ENCODE data around the gene NTHL1.
A peak's percentile ranks its signal among the peaks of the same experiment; 100 is the strongest.

NTHL1 gene

DNA sequence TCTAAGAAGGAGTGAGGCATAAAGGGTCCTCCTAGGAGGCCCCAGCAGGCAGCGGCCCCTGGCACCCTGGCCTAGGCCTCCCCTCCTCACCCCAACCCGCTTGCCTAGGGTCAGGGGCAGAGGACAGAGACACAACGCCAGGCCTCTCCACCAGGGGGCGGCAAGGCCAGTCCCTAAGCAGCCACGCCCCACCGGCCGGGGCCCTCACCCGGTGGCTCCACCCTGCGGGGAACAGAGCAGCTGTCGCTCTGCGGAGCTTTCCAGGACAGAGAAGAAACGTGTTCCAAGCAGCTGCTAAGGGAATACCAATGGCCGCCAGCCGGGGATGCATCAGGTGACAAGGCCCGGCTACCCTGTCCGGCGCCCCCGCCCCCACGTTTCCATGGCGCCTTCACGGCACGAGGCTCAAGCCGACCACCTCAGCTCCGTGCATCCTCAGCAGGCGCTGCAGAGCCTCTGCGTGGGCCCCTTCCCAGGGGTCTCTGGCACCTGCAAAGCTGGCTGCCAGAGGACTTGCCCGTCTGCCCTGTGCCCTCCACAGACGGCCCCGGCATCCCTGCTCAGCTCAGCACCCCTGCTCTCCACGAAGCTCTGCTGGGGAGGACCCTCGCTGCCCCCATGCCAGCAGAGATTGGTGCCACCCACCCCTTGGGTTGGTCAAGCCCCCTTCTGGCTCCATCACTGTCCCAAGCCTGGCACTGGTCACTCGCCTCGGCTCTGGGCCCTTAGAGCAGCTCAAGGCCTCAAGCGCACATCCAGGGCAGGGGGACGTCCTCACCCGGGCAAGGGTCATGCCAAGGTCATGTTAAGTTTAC is 43.6 kb downstream of the NTHL1 start:
- Histone ChIP-seq H3K9ac (ENCODE audit: low read depth, low read length) (no peak overlapping the region), H4K20me1 (ENCODE audit: insufficient read depth, low read length) (peaks cover 75% of the 10 kb centered on the region), H2AFZ (ENCODE audit: low read depth, low read length) (no peak overlapping the region), H3K36me3 (ENCODE audit: insufficient read depth, low read length) (peaks cover 89% of the 10 kb centered on the region), H3K79me2 (ENCODE audit: insufficient read depth, low read length) (peaks cover 58% of the 10 kb centered on the region), H3K4me1 (ENCODE audit: insufficient read depth, low read length) (peaks cover 36% of the 10 kb centered on the region), H3K9me3 (ENCODE audit: insufficient read depth, low read length, severe bottlenecking) (no peaks in the 10 kb centered on the region), H3K4me2 (ENCODE audit: insufficient read depth, low read length) (no peak overlapping the region), H3K4me3 (ENCODE audit: low read depth in 1 of 2, low read length in 2 of 2) (no peak overlapping the region), H3K27ac (ENCODE audit: low read length) (no peak overlapping the region), H3K27me3 (ENCODE audit: insufficient read depth, low read length, poor library complexity) (no peaks in the 10 kb centered on the region)
- peak; percentile 82 for DNase-seq
- ATAC-seq (ENCODE audit: insufficient read depth, low read depth), result peak; percentile 82
- TF ChIP-seq EZH2 (IDR thresholded peaks at IDR 0.05; ENCODE audit: borderline replicate concordance, low read depth, low read length, severe bottlenecking) (no peak), CTCF (IDR thresholded peaks at IDR 0.05; ENCODE audit: borderline replicate concordance, extremely low read depth, low read length, poor library complexity, severe bottlenecking) (peak; percentile 79)

DNA sequence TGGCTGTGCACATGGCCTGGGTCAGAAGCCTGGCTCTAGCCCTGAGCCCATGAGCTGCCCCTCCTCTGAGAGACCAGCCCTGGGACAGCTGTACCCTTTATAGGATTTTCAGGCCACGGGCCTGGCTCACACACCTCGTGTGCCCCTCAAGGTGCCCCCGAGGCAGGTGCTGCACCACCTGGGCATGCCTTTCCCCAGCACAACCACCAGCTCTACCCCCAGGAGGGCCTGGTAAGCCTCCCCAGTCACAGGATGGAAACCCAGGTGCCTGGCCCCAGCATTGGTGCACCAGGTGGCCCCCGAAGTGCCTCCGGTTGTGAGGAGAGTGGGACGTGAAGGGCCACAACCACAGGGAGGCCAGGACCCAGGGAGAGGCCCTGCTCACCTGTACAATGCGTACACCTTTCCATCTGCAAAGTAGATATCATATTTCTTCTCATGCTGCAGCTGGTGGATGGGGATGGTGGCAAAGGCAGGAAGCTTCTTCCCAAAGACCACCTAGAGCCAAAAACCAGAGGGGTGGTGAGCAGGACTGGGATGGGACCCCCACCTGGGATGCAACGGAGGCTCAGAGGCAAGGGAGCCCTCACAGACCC is 44.3 kb downstream of the NTHL1 start:
- Histone ChIP-seq H3K4me1 (ENCODE audit: insufficient read depth, low read length) (peaks cover 29% of the 10 kb centered on the region), H3K4me3 (ENCODE audit: low read depth in 1 of 2, low read length in 2 of 2) (no peak overlapping the region), H3K4me2 (ENCODE audit: insufficient read depth, low read length) (no peak overlapping the region), H4K20me1 (ENCODE audit: insufficient read depth, low read length) (peaks cover 69% of the 10 kb centered on the region), H3K27ac (ENCODE audit: low read length) (no peak overlapping the region), H3K27me3 (ENCODE audit: insufficient read depth, low read length, poor library complexity) (no peaks in the 10 kb centered on the region), H3K79me2 (ENCODE audit: insufficient read depth, low read length) (peaks cover 51% of the 10 kb centered on the region), H3K9me3 (ENCODE audit: insufficient read depth, low read length, severe bottlenecking) (no peaks in the 10 kb centered on the region), H2AFZ (ENCODE audit: low read depth, low read length) (no peak overlapping the region), H3K9ac (ENCODE audit: low read depth, low read length) (no peak overlapping the region), H3K36me3 (ENCODE audit: insufficient read depth, low read length) (peaks cover 96% of the 10 kb centered on the region)
- no peak for ATAC-seq (ENCODE audit: insufficient read depth, low read depth)
- TF ChIP-seq CTCF (IDR thresholded peaks at IDR 0.05; ENCODE audit: borderline replicate concordance, extremely low read depth, low read length, poor library complexity, severe bottlenecking), result no peak
- TF ChIP-seq EZH2 (IDR thresholded peaks at IDR 0.05; ENCODE audit: borderline replicate concordance, low read depth, low read length, severe bottlenecking), result no peak
- DNase-seq, result no peak

- Histone ChIP-seq H3K9me3 (ENCODE audit: insufficient read depth, low read length, severe bottlenecking) (no peaks in the 10 kb centered on the region), H3K36me3 (ENCODE audit: insufficient read depth, low read length) (peaks cover 97% of the 10 kb centered on the region), H3K4me1 (ENCODE audit: insufficient read depth, low read length) (peaks cover 22% of the 10 kb centered on the region), H3K9ac (ENCODE audit: low read depth, low read length) (no peak overlapping the region), H3K27me3 (ENCODE audit: insufficient read depth, low read length, poor library complexity) (no peaks in the 10 kb centered on the region), H3K27ac (ENCODE audit: low read length) (no peak overlapping the region), H3K79me2 (ENCODE audit: insufficient read depth, low read length) (peaks cover 44% of the 10 kb centered on the region), H2AFZ (ENCODE audit: low read depth, low read length) (no peak overlapping the region), H3K4me2 (ENCODE audit: insufficient read depth, low read length) (no peak overlapping the region), H3K4me3 (ENCODE audit: low read depth in 1 of 2, low read length in 2 of 2) (no peak overlapping the region), H4K20me1 (ENCODE audit: insufficient read depth, low read length) (peaks cover 62% of the 10 kb centered on the region)
- DNase-seq (no peak), ATAC-seq (ENCODE audit: insufficient read depth, low read depth) (no peak)
- TF ChIP-seq CTCF (IDR thresholded peaks at IDR 0.05; ENCODE audit: borderline replicate concordance, extremely low read depth, low read length, poor library complexity, severe bottlenecking) (no peak), EZH2 (IDR thresholded peaks at IDR 0.05; ENCODE audit: borderline replicate concordance, low read depth, low read length, severe bottlenecking) (no peak)
These were observed 45.0 kb downstream of the NTHL1 start for GRCh38 chr16:2002406-2003230.

All from DND-41 (cell line).